ENCODE measurements around the gene ADRA2B.

The ADRA2B gene

GRCh38 chr2:96105994-96106715 is 10.2 kb downstream of the ADRA2B start:
- TF ChIP-seq SUZ12 (IDR thresholded peaks at IDR 0.05; ENCODE audit: extremely low read depth, insufficient read depth, insufficient read length) (no peak), ZNF274 (IDR thresholded peaks at IDR 0.05; ENCODE audit: low read depth, low read length) (no peak), YY1 (IDR thresholded peaks at IDR 0.05; ENCODE audit: insufficient read depth, insufficient read length) (no peak)
- DNase-seq (ENCODE audit: low read depth, low spot score): no peak

GRCh38 chr2:96105152-96105915 is 11.0 kb downstream of the ADRA2B start:
- TF ChIP-seq ZNF274 (IDR thresholded peaks at IDR 0.05; ENCODE audit: low read depth, low read length) (no peak), YY1 (IDR thresholded peaks at IDR 0.05; ENCODE audit: insufficient read depth, insufficient read length) (no peak), SUZ12 (IDR thresholded peaks at IDR 0.05; ENCODE audit: extremely low read depth, insufficient read depth, insufficient read length) (no peak)
- peaks cover 17% of the 10 kb centered on the region; the same call in 1 of the 2 replicates for H3K9me3 ChIP-seq (ENCODE audit: insufficient read depth, low read length)
- no peak for DNase-seq (ENCODE audit: low read depth, low spot score)
- H3K27me3 ChIP-seq (ENCODE audit: insufficient read depth, insufficient read length): no peaks in the 10 kb centered on the region
- H3K4me1 ChIP-seq (ENCODE audit: insufficient read depth, insufficient read length): peaks cover 35% of the 10 kb centered on the region
- H3K4me3 ChIP-seq (ENCODE audit: insufficient read length, low read depth): no peak overlapping the region
- H3K9ac ChIP-seq (ENCODE audit: insufficient read length, low read depth): no peak overlapping the region
- H3K36me3 ChIP-seq (ENCODE audit: insufficient read depth, insufficient read length, low read length): no peaks in the 10 kb centered on the region

More at GRCh38 chr2:96105994-96106715, 10.2 kb downstream of the ADRA2B start:
- Histone ChIP-seq H3K9ac (ENCODE audit: insufficient read length, low read depth) (no peak overlapping the region), H3K36me3 (ENCODE audit: insufficient read depth, insufficient read length, low read length) (no peaks in the 10 kb centered on the region), H3K4me3 (ENCODE audit: insufficient read length, low read depth) (no peak overlapping the region), H3K27me3 (ENCODE audit: insufficient read depth, insufficient read length) (no peaks in the 10 kb centered on the region), H3K9me3 (ENCODE audit: insufficient read depth, low read length) (peaks cover 17% of the 10 kb centered on the region; the same call in 1 of the 2 replicates), H3K4me1 (ENCODE audit: insufficient read depth, insufficient read length) (peaks cover 35% of the 10 kb centered on the region)

- DNase-seq (ENCODE audit: low read depth, low spot score): no peak
- Histone ChIP-seq H3K36me3 (ENCODE audit: insufficient read depth, insufficient read length, low read length) (no peaks in the 10 kb centered on the region), H3K9me3 (ENCODE audit: insufficient read depth, low read length) (peaks cover 17% of the 10 kb centered on the region; the same call in 1 of the 2 replicates), H3K4me1 (ENCODE audit: insufficient read depth, insufficient read length) (peaks cover 34% of the 10 kb centered on the region), H3K9ac (ENCODE audit: insufficient read length, low read depth) (peak overlapping the region; percentile 5), H3K4me3 (ENCODE audit: insufficient read length, low read depth) (no peak overlapping the region), H3K27me3 (ENCODE audit: insufficient read depth, insufficient read length) (no peaks in the 10 kb centered on the region)
- no peak for TF ChIP-seq ZNF274 (IDR thresholded peaks at IDR 0.05; ENCODE audit: low read depth, low read length)
- TF ChIP-seq YY1 (IDR thresholded peaks at IDR 0.05; ENCODE audit: insufficient read depth, insufficient read length): no peak
- no peak for TF ChIP-seq SUZ12 (IDR thresholded peaks at IDR 0.05; ENCODE audit: extremely low read depth, insufficient read depth, insufficient read length)
Measured at GRCh38 chr2:96104487-96104861, 11.9 kb downstream of the ADRA2B start.

GRCh38 chr2:96103761-96104486 is 12.4 kb downstream of the ADRA2B start:
- H3K9ac ChIP-seq (ENCODE audit: insufficient read length, low read depth): peak overlapping the region; percentile 5
- H3K4me1 ChIP-seq (ENCODE audit: insufficient read depth, insufficient read length): peaks cover 28% of the 10 kb centered on the region
- no peak for DNase-seq (ENCODE audit: low read depth, low spot score)
- TF ChIP-seq ZNF274 (IDR thresholded peaks at IDR 0.05; ENCODE audit: low read depth, low read length): no peak
- no peak for TF ChIP-seq SUZ12 (IDR thresholded peaks at IDR 0.05; ENCODE audit: extremely low read depth, insufficient read depth, insufficient read length)
- TF ChIP-seq YY1 (IDR thresholded peaks at IDR 0.05; ENCODE audit: insufficient read depth, insufficient read length): no peak
- no peaks in the 10 kb centered on the region for H3K27me3 ChIP-seq (ENCODE audit: insufficient read depth, insufficient read length)
- peaks cover 17% of the 10 kb centered on the region; the same call in 1 of the 2 replicates for H3K9me3 ChIP-seq (ENCODE audit: insufficient read depth, low read length)
- H3K36me3 ChIP-seq (ENCODE audit: insufficient read depth, insufficient read length, low read length): no peaks in the 10 kb centered on the region
- H3K4me3 ChIP-seq (ENCODE audit: insufficient read length, low read depth): no peak overlapping the region

GRCh38 chr2:96103187-96103601 is 13.2 kb downstream of the ADRA2B start:
- Histone ChIP-seq H3K27me3 (ENCODE audit: insufficient read depth, insufficient read length) (no peaks in the 10 kb centered on the region), H3K9me3 (ENCODE audit: insufficient read depth, low read length) (peaks cover 17% of the 10 kb centered on the region; the same call in 1 of the 2 replicates), H3K4me3 (ENCODE audit: insufficient read length, low read depth) (no peak overlapping the region), H3K4me1 (ENCODE audit: insufficient read depth, insufficient read length) (peaks cover 21% of the 10 kb centered on the region), H3K36me3 (ENCODE audit: insufficient read depth, insufficient read length, low read length) (no peaks in the 10 kb centered on the region), H3K9ac (ENCODE audit: insufficient read length, low read depth) (peak overlapping the region; percentile 24)
- DNase-seq (ENCODE audit: low read depth, low spot score): no peak
- TF ChIP-seq SUZ12 (IDR thresholded peaks at IDR 0.05; ENCODE audit: extremely low read depth, insufficient read depth, insufficient read length): no peak
- TF ChIP-seq YY1 (IDR thresholded peaks at IDR 0.05; ENCODE audit: insufficient read depth, insufficient read length): no peak
- no peak for TF ChIP-seq ZNF274 (IDR thresholded peaks at IDR 0.05; ENCODE audit: low read depth, low read length)

GRCh38 chr2:96102596-96103186 is 13.7 kb downstream of the ADRA2B start:
- DNase-seq (ENCODE audit: low read depth, low spot score): no peak
- Histone ChIP-seq H3K4me1 (ENCODE audit: insufficient read depth, insufficient read length) (peaks cover 17% of the 10 kb centered on the region), H3K4me3 (ENCODE audit: insufficient read length, low read depth) (no peak overlapping the region), H3K27me3 (ENCODE audit: insufficient read depth, insufficient read length) (no peaks in the 10 kb centered on the region), H3K9ac (ENCODE audit: insufficient read length, low read depth) (peak overlapping the region; percentile 24), H3K36me3 (ENCODE audit: insufficient read depth, insufficient read length, low read length) (no peaks in the 10 kb centered on the region), H3K9me3 (ENCODE audit: insufficient read depth, low read length) (peaks cover 17% of the 10 kb centered on the region; the same call in 1 of the 2 replicates)
- TF ChIP-seq ZNF274 (IDR thresholded peaks at IDR 0.05; ENCODE audit: low read depth, low read length) (no peak), SUZ12 (IDR thresholded peaks at IDR 0.05; ENCODE audit: extremely low read depth, insufficient read depth, insufficient read length) (no peak)

All from NT2/D1 (cell line).